Smooth muscle cell (in vitro differentiated cells): ENCODE measurements around the gene RAD51AP1. TPM values are rescaled to one million over a fixed set of nuclear protein-coding genes. Genes with fewer than 3 reads are reported as not detected.

ENCODE experiments used
- DNase-seq: peaks from one replicate; lab custom pipeline; 2025; ENCODE audit not compliant: unreplicated experiment; lab: John Stamatoyannopoulos, UW
- H2AFZ ChIP-seq: fragments of 200-600 bp; sonication (generic); 2 replicates; pipeline ENCODE4 v1.6.0; 2016; ENCODE audit warnings: antibody characterized with exemption, low read depth, mild to moderate bottlenecking
- H3F3A ChIP-seq: fragments of 200-600 bp; sonication (generic); 2 replicates; pipeline ENCODE4 v1.6.0; 2017; ENCODE audit warnings: antibody characterized with exemption, low read depth
- H3K27ac ChIP-seq: fragments of 200-600 bp; sonication (generic); 2 replicates; pipeline ENCODE4 v1.5.1; 2016; ENCODE audit warnings: low read depth, mild to moderate bottlenecking
- H3K27me3 ChIP-seq: fragments of 200-600 bp; sonication (generic); 2 replicates; pipeline ENCODE4 v1.6.1; 2016; ENCODE audit warnings: low read depth, mild to moderate bottlenecking
- H3K36me3 ChIP-seq: fragments of 200-600 bp; sonication (generic); 2 replicates; pipeline ENCODE4 v1.5.1; 2016; ENCODE audit warnings: low read depth
- H3K4me1 ChIP-seq: fragments of 200-600 bp; sonication (generic); 2 replicates; pipeline ENCODE4 v1.5.1; 2016; ENCODE audit warnings: low read depth
- H3K4me2 ChIP-seq: fragments of 200-600 bp; sonication (generic); 2 replicates; pipeline ENCODE4 v1.6.0; 2016; ENCODE audit warnings: mild to moderate bottlenecking
- H3K4me3 ChIP-seq: fragments of 200-600 bp; sonication (generic); 2 replicates; pipeline ENCODE4 v1.5.1; 2016; ENCODE audit warnings: mild to moderate bottlenecking
- H3K79me2 ChIP-seq: fragments of 200-600 bp; sonication (generic); 2 replicates; pipeline ENCODE4 v1.6.0; 2016; ENCODE audit warnings: low read depth, mild to moderate bottlenecking
- H3K9ac ChIP-seq: fragments of 200-600 bp; sonication (generic); 2 replicates; pipeline ENCODE4 v1.6.0; 2016; ENCODE audit warnings: low read depth
- H3K9me3 ChIP-seq: fragments of 200-600 bp; sonication (generic); replicated peaks from 2 replicates; pipeline ENCODE4 v1.5.1; 2016; ENCODE audit warnings: low read depth
- H4K20me1 ChIP-seq: fragments of 200-600 bp; sonication (generic); 2 replicates; pipeline ENCODE4 v1.6.0; 2016; ENCODE audit warnings: low read depth
- WGBS: methylation state at CpG from one replicate; pipeline ENCODE4 v1.1.7; 2016; ENCODE audit warnings: low lambda C conversion rate; 5-methylcytosine and 5-hydroxymethylcytosine counted together
- polyA plus RNA-seq: library from polyadenylated mRNA; unstranded; fragments of >200 nt; fragmentation: Nextera tagmentation; extraction: Ambion mirVana; gene quantifications from 2 replicates; pipeline ENCODE4 v1.2.1, GENCODE V29; 2016
- total RNA-seq: library from RNA; depleted of rRNA; stranded (reverse); fragments of >200 nt; gene quantifications from 2 replicates; pipeline ENCODE4 v1.2.3, GENCODE V29; 2014
- TF ChIP-seq, protein P1 (sequence below): fragments of 200-600 bp; sonication (generic); IDR thresholded peaks from 2 replicates; pipeline ENCODE4 v1.5.1; 2017; ENCODE audit warnings: borderline replicate concordance, mild to moderate bottlenecking, antibody characterized with exemption; ENCODE audit not compliant: insufficient read depth, poor library complexity, severe bottlenecking

RAD51AP1 gene, protein sequence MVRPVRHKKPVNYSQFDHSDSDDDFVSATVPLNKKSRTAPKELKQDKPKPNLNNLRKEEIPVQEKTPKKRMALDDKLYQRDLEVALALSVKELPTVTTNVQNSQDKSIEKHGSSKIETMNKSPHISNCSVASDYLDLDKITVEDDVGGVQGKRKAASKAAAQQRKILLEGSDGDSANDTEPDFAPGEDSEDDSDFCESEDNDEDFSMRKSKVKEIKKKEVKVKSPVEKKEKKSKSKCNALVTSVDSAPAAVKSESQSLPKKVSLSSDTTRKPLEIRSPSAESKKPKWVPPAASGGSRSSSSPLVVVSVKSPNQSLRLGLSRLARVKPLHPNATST
- total RNA-seq (16.6 and 20.7 TPM in 2 replicates), polyA plus RNA-seq (8.7 and 12.4 TPM in 2 replicates)

DNA sequence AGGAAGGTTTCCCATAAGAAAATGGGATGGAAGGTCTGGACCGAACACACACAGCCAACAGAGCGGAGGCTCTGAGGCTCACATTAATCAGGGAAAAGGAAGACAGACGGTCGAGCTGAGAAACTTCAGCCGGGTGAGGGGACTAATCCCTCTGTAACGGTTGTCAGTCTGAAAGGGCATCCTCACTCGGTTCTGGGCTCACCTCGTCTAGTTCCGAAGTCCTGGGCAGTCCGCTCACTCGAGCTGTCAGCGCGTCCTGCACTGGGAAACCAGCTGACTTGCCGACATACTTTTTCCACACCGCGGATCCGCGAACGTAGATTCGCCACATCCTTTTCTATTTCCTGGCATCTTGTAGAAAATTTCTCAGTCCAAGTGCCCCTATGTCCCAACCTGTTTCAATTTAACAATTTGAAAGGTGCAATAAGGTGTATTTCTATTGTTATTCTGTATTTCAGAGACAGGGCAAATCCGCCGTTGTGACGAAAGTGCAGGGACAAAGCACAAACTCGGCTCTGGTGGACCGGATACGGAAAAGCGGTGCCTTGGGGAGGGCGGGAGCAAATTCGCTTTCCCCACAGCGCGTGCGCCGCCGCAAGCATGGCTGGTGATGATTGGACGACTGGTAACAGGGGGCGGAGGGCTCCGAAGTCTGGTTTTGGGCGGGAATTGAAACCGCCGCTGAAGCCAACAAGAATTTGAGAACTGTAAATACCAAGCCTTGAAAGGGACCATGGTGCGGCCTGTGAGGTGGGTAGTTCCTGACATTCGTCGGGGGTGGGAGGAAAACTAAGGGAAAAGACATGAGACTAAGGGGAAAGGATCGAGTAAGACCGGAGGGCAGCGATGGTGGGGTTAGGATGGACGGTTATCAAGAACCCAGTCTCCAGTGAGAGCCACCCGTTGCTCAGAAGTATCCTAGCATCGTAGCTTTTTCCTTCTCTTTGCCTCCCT lies at the start of gene RAD51AP1:
RAD51AP1 (plus strand) TSS at position 684 of the 954 bp plus-strand sequence; CDS start at position 734, 50 bp downstream.
- Histone ChIP-seq H3K27ac (peak within 1 kb of the TSS; percentile 97), H3K36me3 (peaks cover 5% of the 10 kb centered on the region), H3K4me3 (peak within 1 kb of the TSS; percentile 87), H3K9me3 (no peaks in the 10 kb centered on the region), H3F3A (no peaks in the 10 kb centered on the region), H2AFZ (peak within 1 kb of the TSS; percentile 98), H3K9ac (peak within 1 kb of the TSS; percentile 99), H4K20me1 (no peaks in the 10 kb centered on the region), H3K4me1 (peaks cover 11% of the 10 kb centered on the region), H3K4me2 (peak within 1 kb of the TSS; percentile 87), H3K27me3 (no peaks in the 10 kb centered on the region), H3K79me2 (peaks cover 36% of the 10 kb centered on the region)
- WGBS, result under 1% methylated on average over 48 of the region's 49 CpGs
- DNase-seq, result peak; percentile 81
- TF ChIP-seq, protein P1, sequence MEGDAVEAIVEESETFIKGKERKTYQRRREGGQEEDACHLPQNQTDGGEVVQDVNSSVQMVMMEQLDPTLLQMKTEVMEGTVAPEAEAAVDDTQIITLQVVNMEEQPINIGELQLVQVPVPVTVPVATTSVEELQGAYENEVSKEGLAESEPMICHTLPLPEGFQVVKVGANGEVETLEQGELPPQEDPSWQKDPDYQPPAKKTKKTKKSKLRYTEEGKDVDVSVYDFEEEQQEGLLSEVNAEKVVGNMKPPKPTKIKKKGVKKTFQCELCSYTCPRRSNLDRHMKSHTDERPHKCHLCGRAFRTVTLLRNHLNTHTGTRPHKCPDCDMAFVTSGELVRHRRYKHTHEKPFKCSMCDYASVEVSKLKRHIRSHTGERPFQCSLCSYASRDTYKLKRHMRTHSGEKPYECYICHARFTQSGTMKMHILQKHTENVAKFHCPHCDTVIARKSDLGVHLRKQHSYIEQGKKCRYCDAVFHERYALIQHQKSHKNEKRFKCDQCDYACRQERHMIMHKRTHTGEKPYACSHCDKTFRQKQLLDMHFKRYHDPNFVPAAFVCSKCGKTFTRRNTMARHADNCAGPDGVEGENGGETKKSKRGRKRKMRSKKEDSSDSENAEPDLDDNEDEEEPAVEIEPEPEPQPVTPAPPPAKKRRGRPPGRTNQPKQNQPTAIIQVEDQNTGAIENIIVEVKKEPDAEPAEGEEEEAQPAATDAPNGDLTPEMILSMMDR, result no peak

DNA sequence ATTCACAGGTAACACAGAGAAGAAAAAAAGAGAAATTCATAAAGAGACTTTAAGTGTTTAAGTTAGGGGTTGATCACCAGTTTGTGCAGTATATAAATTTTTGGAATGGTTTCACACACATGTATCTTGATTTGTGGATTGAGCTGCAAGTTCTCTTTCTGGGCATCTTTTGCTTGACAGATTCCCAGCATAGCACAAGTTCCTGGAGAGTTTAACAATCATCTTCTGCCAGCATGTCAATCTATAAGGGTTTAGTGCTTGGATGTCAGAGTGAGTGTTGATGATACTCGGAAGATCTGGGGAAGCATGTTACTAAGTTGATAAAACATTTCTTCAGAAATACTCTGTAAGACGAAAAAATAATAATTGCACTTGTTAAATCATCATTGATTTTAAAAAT lies 49.1 kb upstream of the RAD51AP1 start:
- Histone ChIP-seq H3K36me3 (peaks cover 7% of the 10 kb centered on the region), H2AFZ (no peak overlapping the region), H3K9me3 (no peaks in the 10 kb centered on the region), H4K20me1 (no peaks in the 10 kb centered on the region), H3K9ac (no peak overlapping the region), H3K27ac (no peak overlapping the region), H3K4me1 (no peaks in the 10 kb centered on the region), H3K4me3 (no peak overlapping the region), H3K4me2 (no peak overlapping the region), H3K27me3 (no peaks in the 10 kb centered on the region), H3K79me2 (no peaks in the 10 kb centered on the region), H3F3A (no peaks in the 10 kb centered on the region)
- DNase-seq, result no peak
- TF ChIP-seq, protein P1, result no peak
- whole genome bisulfite sequencing, result 97% methylated on average over 2 of the region's 2 CpGs

DNA sequence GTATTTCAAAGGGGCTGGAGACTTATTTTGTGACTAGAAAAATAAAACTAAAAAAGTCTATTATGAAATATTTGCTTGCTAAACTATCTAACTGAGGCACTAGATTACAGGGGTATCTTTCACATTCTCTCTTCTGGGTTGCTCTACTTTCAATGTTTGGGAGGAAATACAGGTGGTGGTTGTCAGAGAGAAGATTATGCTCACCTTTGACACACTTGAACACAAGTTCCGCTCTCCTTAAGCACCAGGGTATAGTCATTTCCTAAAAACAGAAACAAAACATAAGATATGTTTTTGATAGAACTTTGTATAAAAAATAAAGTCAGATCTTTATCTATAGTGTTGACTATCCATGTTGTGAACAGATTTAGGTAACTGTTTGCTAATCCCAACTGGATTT lies 47.7 kb upstream of the RAD51AP1 start:
- Histone ChIP-seq H3K4me2 (no peak overlapping the region), H4K20me1 (no peaks in the 10 kb centered on the region), H3K27ac (no peak overlapping the region), H3K9me3 (no peaks in the 10 kb centered on the region), H3K36me3 (peaks cover 7% of the 10 kb centered on the region), H3K79me2 (no peaks in the 10 kb centered on the region), H3K9ac (no peak overlapping the region), H3K4me1 (no peaks in the 10 kb centered on the region), H3F3A (no peaks in the 10 kb centered on the region), H3K27me3 (no peaks in the 10 kb centered on the region), H3K4me3 (no peak overlapping the region), H2AFZ (no peak overlapping the region)
- TF ChIP-seq, protein P1, result no peak
- DNase-seq, result no peak
- WGBS, result 97% methylated on average over 1 of the region's 1 CpG
